ENCODE measurements around the gene USP34. TPM values are rescaled to one million over a fixed set of nuclear protein-coding genes. Genes with fewer than 3 reads are reported as not detected.

The USP34 gene
- total and polyA plus RNA-seq, 2 donors (not counting 1 experiment from before 2014, with no cell fraction given): 52.4 to 129 TPM

DNA sequence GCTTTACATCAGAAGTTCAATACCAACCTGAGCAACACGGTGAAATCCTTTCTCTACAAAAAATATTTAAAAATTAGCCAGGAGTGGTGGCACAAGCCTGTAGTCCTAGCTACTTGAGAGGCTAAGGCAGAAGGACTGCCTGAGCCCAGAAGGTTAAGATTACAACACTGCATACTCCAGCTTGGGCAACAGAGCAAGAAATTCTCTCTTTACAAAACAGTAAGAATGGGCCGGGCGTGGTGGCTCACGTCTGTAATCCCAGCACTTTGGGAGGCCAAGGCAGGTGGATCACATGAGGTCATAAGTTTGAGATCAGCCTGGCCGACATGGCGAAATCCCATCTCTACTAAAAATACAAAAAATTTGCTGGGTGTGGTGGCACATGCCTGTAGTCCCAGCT, 113.2 kb downstream of the USP34 start:
- Histone ChIP-seq H3K9me3 (ENCODE audit: control insufficient read depth, insufficient read depth, low read depth, low read length) (no peaks in the 10 kb centered on the region), H2AFZ (ENCODE audit: low read length) (no peak overlapping the region), H3K4me3 (replicated peaks in 1 of 4; ENCODE audit: control extremely low read depth in 1 of 4, insufficient read depth in 1 of 4, low read depth in 3 of 4, low read length in 4 of 4) (no peak overlapping the region), H4K20me1 (ENCODE audit: control insufficient read depth, extremely low read depth, insufficient read depth, low read length) (no peaks in the 10 kb centered on the region), H3K79me2 (ENCODE audit: control insufficient read depth, insufficient read depth, low read length) (peaks cover 27% of the 10 kb centered on the region), H3K4me2 (ENCODE audit: extremely low read depth, insufficient read depth, low read length) (no peak overlapping the region), H3K9ac (ENCODE audit: insufficient read depth, low read length) (no peak overlapping the region), H3K27ac (ENCODE audit: insufficient read depth, low read length) (no peak overlapping the region), H3K27me3 (ENCODE audit: control insufficient read depth, insufficient read depth, low read length) (no peaks in the 10 kb centered on the region), H3K36me3 (ENCODE audit: control insufficient read depth, insufficient read depth, low read length) (peaks cover 2% of the 10 kb centered on the region), H3K4me1 (ENCODE audit: control insufficient read depth, extremely low read depth, insufficient read depth, low read length) (peaks cover 3% of the 10 kb centered on the region)
- DNase-seq (ENCODE audit: low read depth in 2 of 2): peak in 1 of 2 donors; percentile 18
- TF ChIP-seq, protein P1, sequence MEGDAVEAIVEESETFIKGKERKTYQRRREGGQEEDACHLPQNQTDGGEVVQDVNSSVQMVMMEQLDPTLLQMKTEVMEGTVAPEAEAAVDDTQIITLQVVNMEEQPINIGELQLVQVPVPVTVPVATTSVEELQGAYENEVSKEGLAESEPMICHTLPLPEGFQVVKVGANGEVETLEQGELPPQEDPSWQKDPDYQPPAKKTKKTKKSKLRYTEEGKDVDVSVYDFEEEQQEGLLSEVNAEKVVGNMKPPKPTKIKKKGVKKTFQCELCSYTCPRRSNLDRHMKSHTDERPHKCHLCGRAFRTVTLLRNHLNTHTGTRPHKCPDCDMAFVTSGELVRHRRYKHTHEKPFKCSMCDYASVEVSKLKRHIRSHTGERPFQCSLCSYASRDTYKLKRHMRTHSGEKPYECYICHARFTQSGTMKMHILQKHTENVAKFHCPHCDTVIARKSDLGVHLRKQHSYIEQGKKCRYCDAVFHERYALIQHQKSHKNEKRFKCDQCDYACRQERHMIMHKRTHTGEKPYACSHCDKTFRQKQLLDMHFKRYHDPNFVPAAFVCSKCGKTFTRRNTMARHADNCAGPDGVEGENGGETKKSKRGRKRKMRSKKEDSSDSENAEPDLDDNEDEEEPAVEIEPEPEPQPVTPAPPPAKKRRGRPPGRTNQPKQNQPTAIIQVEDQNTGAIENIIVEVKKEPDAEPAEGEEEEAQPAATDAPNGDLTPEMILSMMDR (conservative IDR thresholded peaks at IDR 0.05 in 1 of 2, IDR thresholded peaks at IDR 0.05 in 1 of 2; ENCODE audit: low read depth in 1 of 2, low read length in 2 of 2): no peak
- TF ChIP-seq EZH2 (IDR thresholded peaks at IDR 0.05; ENCODE audit: low read length, missing control alignments): no peak

DNA sequence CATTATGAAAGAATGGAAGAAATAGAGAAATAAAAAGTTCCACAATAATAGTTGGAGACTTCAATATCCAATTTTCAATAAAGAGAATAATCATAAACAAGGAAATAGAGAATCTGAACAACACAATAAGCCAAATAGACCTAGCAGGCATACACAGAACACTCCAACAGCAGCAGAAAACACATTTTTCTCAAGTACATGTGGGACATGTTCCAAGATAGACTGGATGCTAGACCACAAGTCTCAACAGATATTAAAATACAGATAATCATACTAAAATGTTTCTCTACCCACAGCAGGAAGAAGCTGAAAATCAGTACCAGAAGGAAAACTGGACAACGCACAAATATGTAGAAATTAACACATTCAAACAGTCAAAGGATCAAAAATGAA, 113.9 kb downstream of the USP34 start:
- Histone ChIP-seq H2AFZ (ENCODE audit: low read length) (no peak overlapping the region), H3K9me3 (ENCODE audit: control insufficient read depth, insufficient read depth, low read depth, low read length) (no peaks in the 10 kb centered on the region), H3K36me3 (ENCODE audit: control insufficient read depth, insufficient read depth, low read length) (peaks cover 2% of the 10 kb centered on the region), H3K4me1 (ENCODE audit: control insufficient read depth, extremely low read depth, insufficient read depth, low read length) (peaks cover 3% of the 10 kb centered on the region), H3K4me3 (replicated peaks in 1 of 4; ENCODE audit: control extremely low read depth in 1 of 4, insufficient read depth in 1 of 4, low read depth in 3 of 4, low read length in 4 of 4) (no peak overlapping the region), H4K20me1 (ENCODE audit: control insufficient read depth, extremely low read depth, insufficient read depth, low read length) (no peaks in the 10 kb centered on the region), H3K4me2 (ENCODE audit: extremely low read depth, insufficient read depth, low read length) (peak overlapping the region; percentile 15), H3K79me2 (ENCODE audit: control insufficient read depth, insufficient read depth, low read length) (peaks cover 27% of the 10 kb centered on the region), H3K9ac (ENCODE audit: insufficient read depth, low read length) (no peak overlapping the region), H3K27me3 (ENCODE audit: control insufficient read depth, insufficient read depth, low read length) (no peaks in the 10 kb centered on the region), H3K27ac (ENCODE audit: insufficient read depth, low read length) (peak overlapping the region; percentile 12)
- DNase-seq (ENCODE audit: low read depth in 2 of 2): peak; percentile 71 to 73
- TF ChIP-seq, protein P1 (conservative IDR thresholded peaks at IDR 0.05 in 1 of 2, IDR thresholded peaks at IDR 0.05 in 1 of 2; ENCODE audit: low read depth in 1 of 2, low read length in 2 of 2): no peak
- TF ChIP-seq EZH2 (IDR thresholded peaks at IDR 0.05; ENCODE audit: low read length, missing control alignments): no peak

- DNase-seq (ENCODE audit: low read depth in 2 of 2): peak; percentile 15 to 79
- TF ChIP-seq, protein P1 (conservative IDR thresholded peaks at IDR 0.05 in 1 of 2, IDR thresholded peaks at IDR 0.05 in 1 of 2; ENCODE audit: low read depth in 1 of 2, low read length in 2 of 2): no peak
- TF ChIP-seq EZH2 (IDR thresholded peaks at IDR 0.05; ENCODE audit: low read length, missing control alignments): no peak
- Histone ChIP-seq H2AFZ (ENCODE audit: low read length) (no peak overlapping the region), H3K36me3 (ENCODE audit: control insufficient read depth, insufficient read depth, low read length) (peaks cover 2% of the 10 kb centered on the region), H3K4me3 (replicated peaks in 1 of 4; ENCODE audit: control extremely low read depth in 1 of 4, insufficient read depth in 1 of 4, low read depth in 3 of 4, low read length in 4 of 4) (peak overlapping the region in 1 of 4 experiments; percentile 11), H3K9me3 (ENCODE audit: control insufficient read depth, insufficient read depth, low read depth, low read length) (no peaks in the 10 kb centered on the region), H3K27ac (ENCODE audit: insufficient read depth, low read length) (peak overlapping the region; percentile 53), H3K4me1 (ENCODE audit: control insufficient read depth, extremely low read depth, insufficient read depth, low read length) (peaks cover 3% of the 10 kb centered on the region), H3K9ac (ENCODE audit: insufficient read depth, low read length) (no peak overlapping the region), H3K27me3 (ENCODE audit: control insufficient read depth, insufficient read depth, low read length) (no peaks in the 10 kb centered on the region), H3K4me2 (ENCODE audit: extremely low read depth, insufficient read depth, low read length) (peak overlapping the region; percentile 66), H3K79me2 (ENCODE audit: control insufficient read depth, insufficient read depth, low read length) (peaks cover 26% of the 10 kb centered on the region), H4K20me1 (ENCODE audit: control insufficient read depth, extremely low read depth, insufficient read depth, low read length) (no peaks in the 10 kb centered on the region)
Observed at GRCh38 chr2:61356261-61356957, 114.5 kb downstream of the USP34 start.
